CD4-positive, alpha-beta T cell (primary cell): ENCODE results near the gene PCDH19. TPM values are rescaled to one million over a fixed set of nuclear protein-coding genes. Genes with fewer than 3 reads are reported as not detected.

Experiments used
- ATAC-seq: fragments of 200-7000 bp; cut with Tn5 transposase; one replicate; pipeline ENCODE4 v1.10.0; 2022; ENCODE audit warnings: mild to moderate bottlenecking; ENCODE audit not compliant: poor library complexity
- CTCF ChIA-PET: fragments of 350-600 bp; sonication (Branson Sonifier 250); formaldehyde crosslinking; loops from one replicate; lab custom pipeline; 2021; ENCODE audit warnings: antibody characterized with exemption, inconsistent platforms; lab: Charles Lee
- POLR2A ChIA-PET: fragments of 350-600 bp; sonication (Branson Sonifier 250); formaldehyde crosslinking; loops from one replicate; lab custom pipeline; 2021; ENCODE audit warnings: antibody characterized with exemption, inconsistent platforms; lab: Charles Lee
- DNase-seq, 14 experiments: peaks; one replicate each; pipeline ENCODE4 v3.0.0-alpha.2; 2013 to 2020; ENCODE audit warnings: mixed read lengths in 2 of 14
- H3K27ac ChIP-seq, 2 donors: one replicate each; pipeline versions ENCODE4 v1.5.1 to v1.7.0; 2013; ENCODE audit warnings: low read length in 2 of 2, low read depth in 1 of 2, mild to moderate bottlenecking in 1 of 2
- H3K27me3 ChIP-seq, 2 experiments: 1 replicate in 1 of 2; 2 replicates in 1 of 2; pipeline versions ENCODE4 v1.6.1 to v1.7.0; 2013; ENCODE audit warnings: low read length in 2 of 2, control low read depth in 1 of 2, mild to moderate bottlenecking in 1 of 2, moderate library complexity in 1 of 2; ENCODE audit not compliant: insufficient read depth in 2 of 2, control insufficient read depth in 1 of 2
- H3K36me3 ChIP-seq: one replicate; pipeline ENCODE4 v1.6.1; 2013; ENCODE audit warnings: low read length, control low read depth; ENCODE audit not compliant: insufficient read depth
- H3K4me1 ChIP-seq: one replicate; pipeline ENCODE4 v1.6.1; 2013; ENCODE audit warnings: low read length, control low read depth; ENCODE audit not compliant: insufficient read depth
- H3K4me3 ChIP-seq: one replicate; pipeline ENCODE4 v1.5.1; 2013; ENCODE audit warnings: mild to moderate bottlenecking, low read length, moderate library complexity
- H3K9me3 ChIP-seq, 2 experiments: 1 replicate in 1 of 2; 2 replicates in 1 of 2; pipeline versions ENCODE4 v1.6.1 to v1.7.0; 2013; ENCODE audit warnings: low read length in 2 of 2, mild to moderate bottlenecking in 2 of 2, control low read depth in 1 of 2, moderate library complexity in 1 of 2; ENCODE audit not compliant: control insufficient read depth in 1 of 2, insufficient read depth in 1 of 2
- H3K27ac Mint-ChIP-seq: one replicate; pipeline ENCODE4 v1.8.0; 2020; ENCODE audit warnings: mixed read lengths
- H3K27me3 Mint-ChIP-seq: one replicate; pipeline ENCODE4 v1.8.0; 2021; ENCODE audit warnings: mixed read lengths
- H3K36me3 Mint-ChIP-seq: one replicate; pipeline ENCODE4 v1.8.0; 2021; ENCODE audit warnings: low read depth, mixed read lengths
- H3K4me1 Mint-ChIP-seq: one replicate; pipeline ENCODE4 v1.8.0; 2021; ENCODE audit warnings: low read depth, mixed read lengths
- H3K4me3 Mint-ChIP-seq: one replicate; pipeline ENCODE4 v1.8.0; 2020; ENCODE audit warnings: mild to moderate bottlenecking, mixed read lengths
- H3K9me3 Mint-ChIP-seq: one replicate; pipeline ENCODE4 v1.8.0; 2020; ENCODE audit warnings: mixed read lengths
- CTCF ChIP-seq: fragments of 200-600 bp; IDR thresholded peaks from one replicate; pipeline ENCODE4 v1.8.0; 2022; ENCODE audit warnings: antibody characterized with exemption, mild to moderate bottlenecking
- intact Hi-C, 2 experiments: fragments of 100-400 bp; cut with DNase I in 1 of 2; cut with micrococcal nuclease in 1 of 2; formaldehyde crosslinking; loops; one replicate each; pipeline versions ENCODE4 v1.15.1 to v1.9.0; 2023 to 2025; cut with DNase I, micrococcal nuclease
- total RNA-seq, 174 experiments: library from RNA in 2 of 174; stranded (reverse) in 2 of 174; gene quantifications; one replicate each; pipeline ENCODE4 v1.2.3 and lab custom pipeline; 2021 to 2026

The PCDH19 gene
- total RNA-seq, 2 experiments from 2014 or later = 0.03 TPM; not detected in 1

DNA sequence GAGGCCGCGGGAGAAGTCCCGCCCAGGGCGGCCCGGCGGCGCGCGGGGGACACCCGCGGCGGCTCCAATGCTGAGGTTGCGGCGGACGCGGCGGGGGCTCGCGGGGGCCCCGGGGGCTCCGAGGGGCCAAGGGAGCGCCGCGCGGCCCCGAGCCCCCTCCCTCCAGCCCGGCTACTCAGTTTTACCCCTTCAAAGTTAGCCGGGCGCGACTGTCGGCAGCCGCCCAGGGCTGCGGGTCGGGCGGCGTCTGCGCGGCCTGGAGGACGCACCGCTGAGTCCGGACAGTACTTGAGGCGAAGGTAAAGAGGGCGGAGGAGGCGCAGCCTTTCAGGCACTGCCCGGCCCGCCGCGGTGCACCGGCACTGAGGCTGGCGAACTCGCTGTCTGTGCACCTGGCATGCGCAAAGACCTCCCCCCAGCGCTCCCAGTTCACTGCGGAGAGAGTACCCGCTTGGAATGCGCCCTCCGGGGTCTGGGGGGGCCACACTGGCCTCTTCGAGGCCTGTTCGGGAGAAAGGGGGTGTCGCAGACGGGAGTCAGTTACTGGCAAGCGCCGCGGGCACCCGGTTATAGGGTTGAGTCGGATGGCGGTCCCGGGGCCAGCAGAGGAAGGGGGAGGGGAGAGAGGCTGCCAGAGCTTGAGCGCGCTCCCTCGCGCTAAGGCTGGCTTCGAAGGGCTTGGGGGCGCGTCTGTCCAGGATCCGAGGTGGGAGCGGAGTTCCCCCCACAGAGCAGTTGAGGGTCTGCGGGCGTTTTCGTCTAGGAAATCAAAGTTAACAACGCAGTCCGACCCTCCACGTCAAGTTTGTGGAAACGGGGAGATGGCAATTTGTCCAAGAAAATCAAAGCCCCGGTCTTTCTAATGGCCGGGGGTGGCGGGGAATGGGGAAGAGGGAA is 1.1 kb downstream of the PCDH19 start:
- peaks cover 0 to 21% of the 10 kb centered on the region in 2 experiments for H3K9me3 ChIP-seq
- H3K27ac ChIP-seq = no peak overlapping the region
- CTCF ChIA-PET = no interaction called here
- intact Hi-C loops = no loop called here
- DNase-seq (no peak), ATAC-seq (no peak)
- no peak for TF ChIP-seq CTCF
- peaks cover 28% of the 10 kb centered on the region for H3K4me1 ChIP-seq
- H3K4me3 ChIP-seq = peak overlapping the region; percentile 14
- H3K27me3 ChIP-seq = peaks cover 18 to 50% of the 10 kb centered on the region in 2 experiments
- H3K27ac Mint-ChIP-seq = no peak overlapping the region
- H3K36me3 Mint-ChIP-seq = no peaks in the 10 kb centered on the region
- H3K4me3 Mint-ChIP-seq = no peak overlapping the region
- peaks cover 65% of the 10 kb centered on the region for H3K27me3 Mint-ChIP-seq
- POLR2A ChIA-PET = no interaction called here
- H3K9me3 Mint-ChIP-seq = no peaks in the 10 kb centered on the region
- no peaks in the 10 kb centered on the region for H3K36me3 ChIP-seq
- H3K4me1 Mint-ChIP-seq = peaks cover 11% of the 10 kb centered on the region

DNA sequence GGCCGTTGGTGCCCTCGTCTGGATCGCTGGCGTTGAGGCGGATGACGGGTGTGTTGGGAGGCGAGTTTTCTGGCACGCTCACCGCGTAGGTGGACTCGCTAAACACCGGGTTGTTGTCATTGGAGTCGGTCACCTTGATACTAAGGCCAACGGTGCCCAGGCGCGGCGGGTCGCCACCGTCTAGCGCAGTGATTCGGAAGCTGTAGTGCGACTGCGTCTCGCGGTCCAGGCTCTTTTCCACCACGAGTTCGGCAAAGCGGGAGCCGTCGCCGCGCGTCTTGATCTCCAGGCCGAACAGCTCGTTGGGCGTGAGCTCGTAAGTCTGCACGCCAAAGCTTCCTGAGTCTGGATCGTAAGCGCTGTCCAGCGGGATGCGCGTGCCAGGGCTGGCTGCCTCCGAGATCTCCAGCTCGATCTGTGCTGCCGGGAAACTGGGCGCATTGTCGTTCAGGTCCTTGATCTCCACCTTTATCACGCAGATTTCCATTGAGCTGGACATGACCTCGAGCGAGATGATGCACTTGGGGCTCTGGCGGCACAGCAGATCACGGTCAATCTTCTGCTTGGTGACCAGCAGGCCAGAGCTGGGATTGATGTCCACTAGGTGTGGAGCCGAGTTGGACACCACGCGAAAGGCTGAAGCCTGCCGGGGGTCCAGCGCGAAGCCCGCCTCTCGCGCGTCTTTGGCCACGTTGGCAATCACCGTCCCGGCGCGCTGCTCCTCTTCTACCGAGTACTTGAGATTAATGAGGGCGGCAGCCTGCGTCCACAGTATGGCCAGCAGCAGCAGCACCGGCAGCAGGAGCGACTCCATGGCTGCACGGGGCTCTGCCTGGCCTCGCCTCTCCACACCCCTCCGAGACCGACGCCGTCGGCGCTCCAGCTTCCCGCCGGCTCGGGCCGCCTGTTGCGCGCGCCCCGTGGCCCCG is 2.0 kb downstream of the PCDH19 start:
- Histone ChIP-seq H3K9me3 (peaks cover 0 to 21% of the 10 kb centered on the region in 2 experiments), H3K36me3 (no peaks in the 10 kb centered on the region), H3K4me1 (peaks cover 28% of the 10 kb centered on the region), H3K4me3 (no peak overlapping the region), H3K27ac (no peak overlapping the region), H3K27me3 (peaks cover 18 to 51% of the 10 kb centered on the region in 2 experiments)
- no peak overlapping the region for H3K27ac Mint-ChIP-seq
- peaks cover 68% of the 10 kb centered on the region for H3K27me3 Mint-ChIP-seq
- POLR2A ChIA-PET = no interaction called here
- H3K4me3 Mint-ChIP-seq = no peak overlapping the region
- intact Hi-C loops = no loop called here
- DNase-seq (no peak), ATAC-seq (no peak)
- peaks cover 9% of the 10 kb centered on the region for H3K4me1 Mint-ChIP-seq
- H3K36me3 Mint-ChIP-seq = no peaks in the 10 kb centered on the region
- CTCF ChIA-PET = no interaction called here
- no peaks in the 10 kb centered on the region for H3K9me3 Mint-ChIP-seq
- no peak for TF ChIP-seq CTCF

DNA sequence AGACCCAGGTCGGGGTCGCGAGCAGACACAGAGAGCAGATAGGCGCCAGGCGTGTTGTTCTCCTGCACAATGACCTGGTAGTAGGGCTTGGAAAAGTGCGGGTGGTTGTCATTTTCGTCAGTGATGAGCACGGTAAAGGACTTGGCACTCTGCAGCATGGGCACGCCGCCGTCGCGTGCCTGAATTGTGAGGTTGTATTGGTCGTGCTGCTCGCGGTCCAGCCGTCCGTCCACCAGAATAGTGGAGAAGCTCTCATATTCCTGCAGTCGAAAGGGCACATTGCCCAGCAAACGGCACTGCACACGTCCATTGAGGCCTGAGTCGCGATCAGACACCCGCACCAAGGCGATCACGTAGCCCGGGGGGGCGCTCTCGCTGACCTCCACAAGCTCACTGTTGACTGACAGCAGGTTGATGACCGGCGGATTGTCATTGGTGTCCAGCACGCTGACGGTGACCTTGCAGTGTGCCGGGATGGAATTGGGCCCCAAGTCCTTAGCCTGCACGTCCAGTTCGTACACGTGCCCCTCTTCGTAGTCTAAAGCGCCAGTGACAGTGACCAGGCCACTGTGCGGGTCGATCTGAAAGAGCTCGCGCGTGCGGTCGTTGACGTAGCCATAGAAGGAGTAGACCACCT is 2.8 kb downstream of the PCDH19 start:
- H3K27ac Mint-ChIP-seq = no peak overlapping the region
- H3K9me3 Mint-ChIP-seq = no peaks in the 10 kb centered on the region
- Histone ChIP-seq H3K9me3 (peaks cover 0 to 21% of the 10 kb centered on the region in 2 experiments), H3K4me1 (peaks cover 28% of the 10 kb centered on the region), H3K36me3 (no peaks in the 10 kb centered on the region), H3K4me3 (no peak overlapping the region), H3K27me3 (peaks cover 18 to 48% of the 10 kb centered on the region in 2 experiments), H3K27ac (no peak overlapping the region)
- intact Hi-C loops = no loop called here
- DNase-seq (no peak), ATAC-seq (no peak)
- H3K36me3 Mint-ChIP-seq = no peaks in the 10 kb centered on the region
- no peak for TF ChIP-seq CTCF
- no peak overlapping the region for H3K4me3 Mint-ChIP-seq
- POLR2A ChIA-PET = no interaction called here
- peaks cover under 1% of the 10 kb centered on the region for H3K4me1 Mint-ChIP-seq
- CTCF ChIA-PET = no interaction called here
- peaks cover 60% of the 10 kb centered on the region for H3K27me3 Mint-ChIP-seq
